HepG2 (cell line): ENCODE measurements around the gene KANSL1. TPM values are rescaled to one million over a fixed set of nuclear protein-coding genes. Genes with fewer than 3 reads are reported as not detected.

Experiments
- ATAC-seq: fragments of 200-7000 bp; cut with Tn5 transposase; 3 replicates; pipeline ENCODE4 v1.9.1; 2020; ENCODE audit warnings: mild to moderate bottlenecking, moderate library complexity
- BruUV-seq: library from RNA; stranded (reverse); fragments of 400-500 nt; replicated peaks from 2 replicates; lab custom pipeline; 2021; lab: Mats Ljungman, UMichigan
- CTCF ChIA-PET: fragments of 300-600 bp; formaldehyde crosslinking; extraction: SDS; loops from one replicate; lab custom pipeline; 2021; ENCODE audit warnings: low total read pairs, inconsistent platforms, low intra/inter-chr PET ratio; lab: Yijun Ruan, JAX
- POLR2A ChIA-PET: fragments of 350-600 bp; sonication (Branson Sonifier 250); formaldehyde crosslinking; loops from one replicate; lab custom pipeline; 2020; ENCODE audit warnings: antibody characterized with exemption, inconsistent platforms; lab: Yijun Ruan, JAX
- DNase-seq: peaks from one replicate; pipeline ENCODE4 v3.0.0-alpha.2; 2015; ENCODE audit warnings: low spot score
- FAIRE-seq: peaks from 3 replicates; lab custom pipeline; 2011; peaks lifted over from hg19 to GRCh38; lab: Jason Lieb, UNC
- H2AFZ ChIP-seq: one replicate; pipeline ENCODE4 v1.6.1; 2011; ENCODE audit warnings: low read length, inconsistent platforms
- H3K27ac ChIP-seq: fragments of 300-600 bp; 3 replicates; pipeline ENCODE4 v1.8.0; 2011; ENCODE audit warnings: mixed run types, mild to moderate bottlenecking, mixed read lengths, low read length, inconsistent platforms; ENCODE audit not compliant: insufficient read depth; ENCODE audit errors: extremely low read length
- H3K27me3 ChIP-seq, 2 experiments: fragments of 200-600 bp in 1 of 2; 2 replicates in 1 of 2; 3 replicates in 1 of 2; pipeline versions ENCODE4 v1.6.0 to v1.8.0; 2011; ENCODE audit warnings: low read length in 2 of 2, mild to moderate bottlenecking in 2 of 2, moderate library complexity in 2 of 2, inconsistent platforms in 1 of 2; ENCODE audit not compliant: insufficient read depth in 2 of 2, control insufficient read depth in 1 of 2
- H3K36me3 ChIP-seq, 2 experiments: fragments of 200-600 bp in 1 of 2; replicated peaks in 1 of 2; 2 replicates in 1 of 2; 3 replicates in 1 of 2; pipeline versions ENCODE4 v1.5.1 to v1.8.0; 2011; ENCODE audit warnings: low read length in 2 of 2, inconsistent platforms in 1 of 2; ENCODE audit not compliant: insufficient read depth in 2 of 2, control insufficient read depth in 1 of 2
- H3K4me1 ChIP-seq: 2 replicates; pipeline ENCODE4 v1.5.1; 2012; ENCODE audit warnings: low read length, inconsistent platforms; ENCODE audit not compliant: insufficient read depth
- H3K4me2 ChIP-seq: 2 replicates; pipeline ENCODE4 v1.6.0; 2011; ENCODE audit warnings: low read depth, low read length, inconsistent platforms
- H3K4me3 ChIP-seq, 3 experiments: fragments of 200-600 bp in 1 of 3; sonication (generic), shearing (Covaris generic) in 1 of 3; replicated peaks in 1 of 3; 2 replicates each; pipeline ENCODE4 v1.5.1; 2011 to 2016; ENCODE audit warnings: low read length in 3 of 3, inconsistent platforms in 2 of 3, low read depth in 2 of 3, mild to moderate bottlenecking in 2 of 3, control low read depth in 1 of 3, mixed read lengths in 1 of 3; ENCODE audit not compliant: insufficient read depth in 1 of 3
- H3K79me2 ChIP-seq: one replicate; pipeline ENCODE4 v1.6.1; 2011; ENCODE audit warnings: low read length, inconsistent platforms; ENCODE audit not compliant: insufficient read depth
- H3K9ac ChIP-seq: 2 replicates; pipeline ENCODE4 v1.6.0; 2011; ENCODE audit warnings: mild to moderate bottlenecking, low read depth, low read length, inconsistent platforms; ENCODE audit not compliant: insufficient read depth
- H3K9me3 ChIP-seq: 2 replicates; pipeline ENCODE4 v1.5.1; 2012; ENCODE audit warnings: mild to moderate bottlenecking, low read length
- H4K20me1 ChIP-seq: 2 replicates; pipeline ENCODE4 v1.6.0; 2011; ENCODE audit warnings: inconsistent platforms, mild to moderate bottlenecking, low read length, moderate library complexity; ENCODE audit not compliant: insufficient read depth
- CHD4 ChIP-seq: fragments of 200-600 bp; sonication (generic); IDR thresholded peaks from 2 replicates; pipeline ENCODE4 v1.7.0; 2017; ENCODE audit warnings: mild to moderate bottlenecking, low read length, borderline replicate concordance
- FOXA1 ChIP-seq, 2 experiments: fragments of 450-650 bp in 1 of 2; sonication (generic) in 1 of 2; formaldehyde crosslinking in 1 of 2; IDR thresholded peaks; 2 replicates each; pipeline versions ENCODE4 v1.4.0 to v1.6.1; 2016 to 2020; ENCODE audit warnings: missing genetic modification reagents in 1 of 2
- FOXK1 ChIP-seq: sonication (generic); formaldehyde crosslinking; IDR thresholded peaks from 2 replicates; pipeline ENCODE4 v1.4.0; 2020; ENCODE audit warnings: low read depth, missing genetic modification reagents, borderline replicate concordance
- NRL ChIP-seq: sonication (generic); formaldehyde crosslinking; IDR thresholded peaks from 2 replicates; pipeline ENCODE4 v1.5.0; 2020; ENCODE audit warnings: missing genetic modification reagents, mild to moderate bottlenecking, moderate library complexity, borderline replicate concordance
- RBM22 ChIP-seq: fragments of 200-400 bp; formaldehyde crosslinking; optimal IDR thresholded peaks from 2 replicates; pipeline ENCODE3; 2017; ENCODE audit warnings: mild to moderate bottlenecking, low read length, moderate library complexity
- TRIM24 ChIP-seq: sonication (generic); formaldehyde crosslinking; IDR thresholded peaks from 2 replicates; pipeline ENCODE4 v1.8.0; 2022; ENCODE audit warnings: mild to moderate bottlenecking, missing genetic modification reagents
- ZNF431 ChIP-seq: sonication (generic); formaldehyde crosslinking; IDR thresholded peaks from 2 replicates; pipeline ENCODE4 v1.9.0; 2022; ENCODE audit warnings: missing genetic modification reagents, low read depth, mild to moderate bottlenecking, borderline replicate concordance
- ZNF800 ChIP-seq: sonication (generic); formaldehyde crosslinking; IDR thresholded peaks from 2 replicates; pipeline ENCODE4 v1.4.0; 2020; ENCODE audit warnings: missing genetic modification reagents
- ZSCAN21 ChIP-seq: sonication (generic); formaldehyde crosslinking; IDR thresholded peaks from 2 replicates; pipeline ENCODE4 v1.8.0; 2022; ENCODE audit warnings: mild to moderate bottlenecking, missing genetic modification reagents, moderate library complexity, borderline replicate concordance
- WGBS: methylation state at CpG from one replicate; pipeline ENCODE4 v1.1.6; 2017; ENCODE audit warnings: low lambda C conversion rate; 5-methylcytosine and 5-hydroxymethylcytosine counted together
- in situ Hi-C: cut with HindIII; loops from 2 replicates; pipeline ENCODE4 v1.10.0; 2017; ENCODE audit warnings: low pct_unique_long_range_greater_than_20kb; ENCODE audit not compliant: extremely low pct_ligation_motif_present
- intact Hi-C: fragments of 100-400 bp; cut with micrococcal nuclease; formaldehyde crosslinking; loops from one replicate; pipeline ENCODE4 v1.10.0; 2022; ENCODE audit not compliant: unreplicated experiment
- polyA plus RNA-seq, 8 experiments: library from polyadenylated mRNA; depleted of rRNA in 3 of 8; stranded (reverse) in 7 of 8; unstranded in 1 of 8; fragments of >200 nt; fragmentation: Illumina TruSeq in 4 of 8; extraction: Trizol in 4 of 8; gene quantifications; 2 replicates each; pipeline versions ENCODE4 v1.2.1 to v1.2.3, GENCODE V29; 2011 to 2016; ENCODE audit warnings: low read depth in 4 of 8, missing spikeins in 1 of 8, mixed read lengths in 1 of 8; ENCODE audit not compliant: insufficient read depth in 1 of 8
- total RNA-seq, 5 experiments: library from RNA; depleted of rRNA; stranded (reverse); fragments of >200 nt; fragmentation: Illumina TruSeq; extraction: Trizol; gene quantifications; 2 replicates each; pipeline ENCODE4 v1.2.3, GENCODE V29; 2016; ENCODE audit warnings: low read depth in 1 of 5
- TF ChIP-seq, protein P1 (sequence below): sonication (generic); formaldehyde crosslinking; IDR thresholded peaks from 2 replicates; pipeline ENCODE4 v1.5.0; 2020; ENCODE audit warnings: missing genetic modification reagents
- TF ChIP-seq, protein P2 (sequence below): sonication (generic); formaldehyde crosslinking; IDR thresholded peaks from 2 replicates; pipeline ENCODE4 v1.8.1; 2023; ENCODE audit warnings: mild to moderate bottlenecking, missing genetic modification reagents

KANSL1 gene
- total and polyA plus RNA-seq, 2 of the 13 experiments (the other 11 are each of a cell fraction or from before 2014, with no cell fraction given): 24.0 to 59.6 TPM

DNA sequence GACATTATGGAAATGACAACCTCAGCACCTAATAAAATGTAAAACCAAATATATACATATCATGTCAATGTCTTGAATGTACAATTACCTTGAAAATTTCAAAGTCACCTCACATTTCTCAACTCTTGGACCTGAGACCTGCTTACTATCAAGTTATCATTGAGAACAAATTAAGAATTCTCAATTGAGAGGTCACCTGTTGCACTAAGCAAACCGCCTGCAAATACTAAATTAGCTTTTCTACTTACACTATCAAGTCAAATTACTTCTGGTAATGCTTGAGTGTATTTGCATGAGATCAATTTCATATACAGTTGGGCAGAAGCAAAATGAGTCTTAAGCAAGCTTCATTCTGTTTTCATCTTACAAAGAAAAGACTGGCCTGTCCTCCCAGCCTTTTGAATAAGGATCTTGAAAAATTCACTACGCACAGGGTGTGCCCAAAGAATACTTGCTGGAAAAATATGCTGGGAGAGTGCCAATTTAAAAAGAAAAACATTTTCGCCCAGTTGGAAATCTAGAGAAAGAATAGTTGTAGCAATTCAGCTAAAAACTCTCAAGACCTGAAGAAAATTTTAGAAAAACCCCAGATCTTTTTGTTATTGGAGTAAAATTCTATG lies 35.7 kb downstream of the KANSL1 start (continued):
- no peak for TF ChIP-seq CHD4
- no peak for TF ChIP-seq FOXK1 (CRISPR knock-in tag)
- no peak for TF ChIP-seq TRIM24
- TF ChIP-seq, all 625 proteins: peak for 0

DNA sequence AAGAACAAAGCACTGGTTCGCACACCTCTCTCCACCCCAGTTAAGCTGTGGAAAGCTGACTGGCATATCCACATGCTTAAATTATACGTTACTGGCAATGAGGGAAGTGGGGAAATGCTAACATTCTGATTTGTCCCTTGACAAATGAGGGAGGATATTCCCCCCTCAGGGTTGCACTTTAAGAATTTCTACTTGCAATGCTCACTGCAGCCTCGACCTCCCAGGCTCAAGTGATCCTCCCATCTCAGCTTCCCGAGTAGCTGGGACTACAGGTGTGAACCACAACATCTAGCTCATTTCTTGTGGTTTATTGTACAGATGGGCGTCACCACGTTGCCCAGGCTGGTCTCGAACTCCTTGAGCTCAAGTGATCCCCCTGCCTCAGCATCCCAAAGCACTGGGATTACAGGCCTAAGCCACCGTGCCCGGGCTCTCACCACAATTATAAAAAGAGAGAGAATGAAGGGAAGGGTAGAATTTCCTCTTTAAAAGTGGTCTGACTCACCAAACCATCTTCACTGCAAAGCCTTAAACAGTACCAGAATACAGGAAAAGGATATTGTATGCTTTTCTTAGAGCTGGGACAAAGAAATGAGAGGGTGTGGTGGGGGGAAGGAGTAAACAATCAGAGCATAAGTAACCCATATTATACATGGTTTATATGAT lies 38.9 kb downstream of the KANSL1 start:
- Histone ChIP-seq H3K9me3 (no peaks in the 10 kb centered on the region), H3K4me2 (no peak overlapping the region), H3K36me3 (0 out of 5 replicates have a peak, but pooled peaks cover 0 to under 1% of the 10 kb centered on the region in 2 experiments), H3K27ac (no peak overlapping the region), H3K4me3 (no peak overlapping the region), H2AFZ (no peak overlapping the region), H3K4me1 (peaks cover 49% of the 10 kb centered on the region), H3K27me3 (no peaks in the 10 kb centered on the region), H4K20me1 (peaks cover 92% of the 10 kb centered on the region), H3K79me2 (peaks cover 100% of the 10 kb centered on the region), H3K9ac (no peak overlapping the region)
- BruUV-seq: no TSS peak
- ATAC-seq (no peak; the same call in 2 of the 3 replicates), FAIRE-seq (no peak), DNase-seq (no peak)
- peak; percentile 63 for TF ChIP-seq RBM22
- TF ChIP-seq ZNF431 (CRISPR knock-in tag): no peak
- in situ Hi-C loops (no loop called here), intact Hi-C loops (no loop called here)
- POLR2A ChIA-PET: no interaction called here
- 93% methylated on average over 9 of the region's 9 CpGs for WGBS
- CTCF ChIA-PET: no interaction called here

- ATAC-seq: no peak
- CTCF ChIA-PET: no interaction called here
- Histone ChIP-seq H3K27me3 (no peaks in the 10 kb centered on the region), H3K9ac (no peak overlapping the region), H3K4me2 (no peak overlapping the region), H3K27ac (no peak overlapping the region), H3K4me3 (no peak overlapping the region), H3K79me2 (peaks cover 99% of the 10 kb centered on the region), H4K20me1 (peaks cover 90% of the 10 kb centered on the region), H3K9me3 (no peaks in the 10 kb centered on the region), H3K4me1 (peaks cover 51% of the 10 kb centered on the region), H3K36me3 (0 out of 5 replicates have a peak, but pooled peaks cover 1 to 2% of the 10 kb centered on the region in 2 experiments), H2AFZ (no peak overlapping the region)
- no peak for DNase-seq
- BruUV-seq: no TSS peak
- intact Hi-C loops: no loop called here
- 91% methylated on average over 2 of the region's 2 CpGs for WGBS
- in situ Hi-C loops: no loop called here
- FAIRE-seq: no peak
- POLR2A ChIA-PET: no interaction called here
- TF ChIP-seq, protein P1, sequence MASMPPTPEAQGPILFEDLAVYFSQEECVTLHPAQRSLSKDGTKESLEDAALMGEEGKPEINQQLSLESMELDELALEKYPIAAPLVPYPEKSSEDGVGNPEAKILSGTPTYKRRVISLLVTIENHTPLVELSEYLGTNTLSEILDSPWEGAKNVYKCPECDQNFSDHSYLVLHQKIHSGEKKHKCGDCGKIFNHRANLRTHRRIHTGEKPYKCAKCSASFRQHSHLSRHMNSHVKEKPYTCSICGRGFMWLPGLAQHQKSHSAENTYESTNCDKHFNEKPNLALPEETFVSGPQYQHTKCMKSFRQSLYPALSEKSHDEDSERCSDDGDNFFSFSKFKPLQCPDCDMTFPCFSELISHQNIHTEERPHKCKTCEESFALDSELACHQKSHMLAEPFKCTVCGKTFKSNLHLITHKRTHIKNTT (CRISPR knock-in tag): no peak
- TF ChIP-seq ZSCAN21 (CRISPR knock-in tag) (no peak), ZNF800 (CRISPR knock-in tag) (no peak), NRL (CRISPR knock-in tag) (no peak), FOXA1 (IDR thresholded peaks at IDR 0.05) (no peak), FOXA1 (CRISPR knock-in tag; IDR thresholded peaks at IDR 0.05) (no peak)
- TF ChIP-seq, protein P2, sequence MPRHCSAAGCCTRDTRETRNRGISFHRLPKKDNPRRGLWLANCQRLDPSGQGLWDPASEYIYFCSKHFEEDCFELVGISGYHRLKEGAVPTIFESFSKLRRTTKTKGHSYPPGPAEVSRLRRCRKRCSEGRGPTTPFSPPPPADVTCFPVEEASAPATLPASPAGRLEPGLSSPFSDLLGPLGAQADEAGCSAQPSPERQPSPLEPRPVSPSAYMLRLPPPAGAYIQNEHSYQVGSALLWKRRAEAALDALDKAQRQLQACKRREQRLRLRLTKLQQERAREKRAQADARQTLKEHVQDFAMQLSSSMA (CRISPR knock-in tag): no peak
Observed at GRCh38 chr17:46152423-46152822, 40.8 kb downstream of the KANSL1 start.
